HepG2 (cell line): ENCODE measurements around the gene LCE1B. TPM values are rescaled to one million over a fixed set of nuclear protein-coding genes. Genes with fewer than 3 reads are reported as not detected.

Experiments
- ATAC-seq: fragments of 200-7000 bp; cut with Tn5 transposase; 3 replicates; pipeline ENCODE4 v1.9.1; 2020; ENCODE audit warnings: mild to moderate bottlenecking, moderate library complexity
- BruUV-seq: library from RNA; stranded (reverse); fragments of 400-500 nt; replicated peaks from 2 replicates; lab custom pipeline; 2021; lab: Mats Ljungman, UMichigan
- CTCF ChIA-PET: fragments of 300-600 bp; formaldehyde crosslinking; extraction: SDS; loops from one replicate; lab custom pipeline; 2021; ENCODE audit warnings: low total read pairs, inconsistent platforms, low intra/inter-chr PET ratio; lab: Yijun Ruan, JAX
- POLR2A ChIA-PET: fragments of 350-600 bp; sonication (Branson Sonifier 250); formaldehyde crosslinking; loops from one replicate; lab custom pipeline; 2020; ENCODE audit warnings: antibody characterized with exemption, inconsistent platforms; lab: Yijun Ruan, JAX
- DNase-seq: peaks from one replicate; pipeline ENCODE4 v3.0.0-alpha.2; 2015; ENCODE audit warnings: low spot score
- FAIRE-seq: peaks from 3 replicates; lab custom pipeline; 2011; peaks lifted over from hg19 to GRCh38; lab: Jason Lieb, UNC
- H2AFZ ChIP-seq: one replicate; pipeline ENCODE4 v1.6.1; 2011; ENCODE audit warnings: low read length, inconsistent platforms
- H3K27ac ChIP-seq: fragments of 300-600 bp; 3 replicates; pipeline ENCODE4 v1.8.0; 2011; ENCODE audit warnings: mixed run types, mild to moderate bottlenecking, mixed read lengths, low read length, inconsistent platforms; ENCODE audit not compliant: insufficient read depth; ENCODE audit errors: extremely low read length
- H3K27me3 ChIP-seq, 2 experiments: fragments of 200-600 bp in 1 of 2; 2 replicates in 1 of 2; 3 replicates in 1 of 2; pipeline versions ENCODE4 v1.6.0 to v1.8.0; 2011; ENCODE audit warnings: low read length in 2 of 2, mild to moderate bottlenecking in 2 of 2, moderate library complexity in 2 of 2, inconsistent platforms in 1 of 2; ENCODE audit not compliant: insufficient read depth in 2 of 2, control insufficient read depth in 1 of 2
- H3K36me3 ChIP-seq, 2 experiments: fragments of 200-600 bp in 1 of 2; replicated peaks in 1 of 2; 2 replicates in 1 of 2; 3 replicates in 1 of 2; pipeline versions ENCODE4 v1.5.1 to v1.8.0; 2011; ENCODE audit warnings: low read length in 2 of 2, inconsistent platforms in 1 of 2; ENCODE audit not compliant: insufficient read depth in 2 of 2, control insufficient read depth in 1 of 2
- H3K4me1 ChIP-seq: 2 replicates; pipeline ENCODE4 v1.5.1; 2012; ENCODE audit warnings: low read length, inconsistent platforms; ENCODE audit not compliant: insufficient read depth
- H3K4me2 ChIP-seq: 2 replicates; pipeline ENCODE4 v1.6.0; 2011; ENCODE audit warnings: low read depth, low read length, inconsistent platforms
- H3K4me3 ChIP-seq, 3 experiments: fragments of 200-600 bp in 1 of 3; sonication (generic), shearing (Covaris generic) in 1 of 3; replicated peaks in 1 of 3; 2 replicates each; pipeline ENCODE4 v1.5.1; 2011 to 2016; ENCODE audit warnings: low read length in 3 of 3, inconsistent platforms in 2 of 3, low read depth in 2 of 3, mild to moderate bottlenecking in 2 of 3, control low read depth in 1 of 3, mixed read lengths in 1 of 3; ENCODE audit not compliant: insufficient read depth in 1 of 3
- H3K79me2 ChIP-seq: one replicate; pipeline ENCODE4 v1.6.1; 2011; ENCODE audit warnings: low read length, inconsistent platforms; ENCODE audit not compliant: insufficient read depth
- H3K9ac ChIP-seq: 2 replicates; pipeline ENCODE4 v1.6.0; 2011; ENCODE audit warnings: mild to moderate bottlenecking, low read depth, low read length, inconsistent platforms; ENCODE audit not compliant: insufficient read depth
- H3K9me3 ChIP-seq: 2 replicates; pipeline ENCODE4 v1.5.1; 2012; ENCODE audit warnings: mild to moderate bottlenecking, low read length
- H4K20me1 ChIP-seq: 2 replicates; pipeline ENCODE4 v1.6.0; 2011; ENCODE audit warnings: inconsistent platforms, mild to moderate bottlenecking, low read length, moderate library complexity; ENCODE audit not compliant: insufficient read depth
- BHLHE40 ChIP-seq: IDR thresholded peaks from 2 replicates; pipeline ENCODE4 v1.6.1; 2011; ENCODE audit warnings: low read length, improper control_type of control experiment
- CHD4 ChIP-seq: fragments of 200-600 bp; sonication (generic); IDR thresholded peaks from 2 replicates; pipeline ENCODE4 v1.7.0; 2017; ENCODE audit warnings: mild to moderate bottlenecking, low read length, borderline replicate concordance
- DPF2 ChIP-seq: sonication (generic); formaldehyde crosslinking; IDR thresholded peaks from 2 replicates; pipeline ENCODE4 v1.4.0; 2020; ENCODE audit warnings: mild to moderate bottlenecking, low read depth, missing genetic modification reagents, borderline replicate concordance
- HDAC6 ChIP-seq: fragments of 200-600 bp; sonication (generic); IDR thresholded peaks from 2 replicates; pipeline ENCODE4 v1.7.0; 2017; ENCODE audit warnings: mild to moderate bottlenecking, antibody characterized with exemption, low read length, low read depth
- HOMEZ ChIP-seq: IDR thresholded peaks from 2 replicates; pipeline ENCODE4 v1.6.1; 2016; ENCODE audit warnings: low read depth
- JUN ChIP-seq: sonication (generic); formaldehyde crosslinking; IDR thresholded peaks from 2 replicates; pipeline ENCODE4 v1.4.0; 2020; ENCODE audit warnings: mild to moderate bottlenecking, missing genetic modification reagents
- PATZ1 ChIP-seq: sonication (generic); formaldehyde crosslinking; IDR thresholded peaks from 2 replicates; pipeline ENCODE4 v1.4.0; 2020; ENCODE audit warnings: missing genetic modification reagents
- PCBP1 ChIP-seq: fragments of 200-400 bp; formaldehyde crosslinking; IDR thresholded peaks from 2 replicates; pipeline ENCODE4 v1.6.1; 2017; ENCODE audit warnings: mild to moderate bottlenecking, low read depth, low read length, borderline replicate concordance
- RCOR2 ChIP-seq: IDR thresholded peaks from 2 replicates; pipeline ENCODE4 v1.6.1; 2016; ENCODE audit warnings: missing biosample characterization, missing genetic modification reagents
- RERE ChIP-seq: IDR thresholded peaks from 2 replicates; pipeline ENCODE4 v1.6.1; 2016; ENCODE audit warnings: low read depth, missing genetic modification reagents, missing compliant biosample characterization
- TMF1 ChIP-seq: sonication (generic); formaldehyde crosslinking; IDR thresholded peaks from 2 replicates; pipeline ENCODE4 v1.8.1; 2022; ENCODE audit warnings: low read depth, missing genetic modification reagents
- ZNF18 ChIP-seq: sonication (generic); formaldehyde crosslinking; IDR thresholded peaks from 2 replicates; pipeline ENCODE4 v1.8.0; 2022; ENCODE audit warnings: mild to moderate bottlenecking, missing genetic modification reagents; ENCODE audit not compliant: insufficient replicate concordance
- ZNF20 ChIP-seq: sonication (generic); formaldehyde crosslinking; IDR thresholded peaks from 2 replicates; pipeline ENCODE4 v1.4.0; 2020; ENCODE audit warnings: mild to moderate bottlenecking, moderate library complexity, missing genetic modification reagents
- ZNF317 ChIP-seq: sonication (generic); formaldehyde crosslinking; IDR thresholded peaks from 2 replicates; pipeline ENCODE4 v1.5.0; 2020; ENCODE audit warnings: mild to moderate bottlenecking, missing genetic modification reagents
- ZNF580 ChIP-seq: IDR thresholded peaks from 2 replicates; pipeline ENCODE4 v1.6.1; 2016; ENCODE audit warnings: low read depth, borderline replicate concordance
- WGBS: methylation state at CpG from one replicate; pipeline ENCODE4 v1.1.6; 2017; ENCODE audit warnings: low lambda C conversion rate; 5-methylcytosine and 5-hydroxymethylcytosine counted together
- in situ Hi-C: cut with HindIII; loops from 2 replicates; pipeline ENCODE4 v1.10.0; 2017; ENCODE audit warnings: low pct_unique_long_range_greater_than_20kb; ENCODE audit not compliant: extremely low pct_ligation_motif_present
- intact Hi-C: fragments of 100-400 bp; cut with micrococcal nuclease; formaldehyde crosslinking; loops from one replicate; pipeline ENCODE4 v1.10.0; 2022; ENCODE audit not compliant: unreplicated experiment
- polyA plus RNA-seq, 8 experiments: library from polyadenylated mRNA; depleted of rRNA in 3 of 8; stranded (reverse) in 7 of 8; unstranded in 1 of 8; fragments of >200 nt; fragmentation: Illumina TruSeq in 4 of 8; extraction: Trizol in 4 of 8; gene quantifications; 2 replicates each; pipeline versions ENCODE4 v1.2.1 to v1.2.3, GENCODE V29; 2011 to 2016; ENCODE audit warnings: low read depth in 4 of 8, missing spikeins in 1 of 8, mixed read lengths in 1 of 8; ENCODE audit not compliant: insufficient read depth in 1 of 8
- total RNA-seq, 5 experiments: library from RNA; depleted of rRNA; stranded (reverse); fragments of >200 nt; fragmentation: Illumina TruSeq; extraction: Trizol; gene quantifications; 2 replicates each; pipeline ENCODE4 v1.2.3, GENCODE V29; 2016; ENCODE audit warnings: low read depth in 1 of 5

LCE1B gene
- total and polyA plus RNA-seq, 2 of the 13 experiments (the other 11 are each of a cell fraction or from before 2014, with no cell fraction given): not detected

GRCh38 chr1:152823294-152823693 is 11.5 kb downstream of the LCE1B start:
- Histone ChIP-seq H3K4me2 (no peak overlapping the region), H3K4me1 (no peaks in the 10 kb centered on the region), H3K27ac (no peak overlapping the region), H3K4me3 (no peak overlapping the region), H3K79me2 (no peaks in the 10 kb centered on the region), H3K36me3 (no peaks in the 10 kb centered on the region), H4K20me1 (no peaks in the 10 kb centered on the region), H3K27me3 (no peaks in the 10 kb centered on the region), H3K9me3 (no peaks in the 10 kb centered on the region), H3K9ac (no peak overlapping the region), H2AFZ (no peak overlapping the region)
- no peak for DNase-seq
- intact Hi-C loops: no loop called here
- under 1% methylated on average over 5 of the region's 5 CpGs for WGBS
- FAIRE-seq: no peak
- POLR2A ChIA-PET: no interaction called here
- in situ Hi-C loops: no loop called here
- BruUV-seq: no TSS peak
- CTCF ChIA-PET: no interaction called here
- no peak for ATAC-seq
- TF ChIP-seq ZNF580 (CRISPR knock-in tag): no peak
- TF ChIP-seq CHD4: no peak
- no peak for TF ChIP-seq RCOR2 (CRISPR knock-in tag)
- TF ChIP-seq ZNF20 (CRISPR knock-in tag): no peak
- TF ChIP-seq HOMEZ (CRISPR knock-in tag): no peak
- no peak for TF ChIP-seq PCBP1
- TF ChIP-seq ZNF18 (CRISPR knock-in tag): no peak
- no peak for TF ChIP-seq JUN (CRISPR knock-in tag)
- TF ChIP-seq TMF1 (CRISPR knock-in tag): no peak
- no peak for TF ChIP-seq BHLHE40
- TF ChIP-seq HDAC6: no peak
- no peak for TF ChIP-seq RERE (CRISPR knock-in tag)
- TF ChIP-seq DPF2 (CRISPR knock-in tag): no peak
- TF ChIP-seq ZNF317 (CRISPR knock-in tag): no peak
- TF ChIP-seq PATZ1: no peak
